ENCODE measurements around the gene REG1A. TPM values are rescaled to one million over a fixed set of nuclear protein-coding genes. Genes with fewer than 3 reads are reported as not detected.

The REG1A gene
- total RNA-seq, 1 experiment from 2014 or later: 4.3 TPM

DNA sequence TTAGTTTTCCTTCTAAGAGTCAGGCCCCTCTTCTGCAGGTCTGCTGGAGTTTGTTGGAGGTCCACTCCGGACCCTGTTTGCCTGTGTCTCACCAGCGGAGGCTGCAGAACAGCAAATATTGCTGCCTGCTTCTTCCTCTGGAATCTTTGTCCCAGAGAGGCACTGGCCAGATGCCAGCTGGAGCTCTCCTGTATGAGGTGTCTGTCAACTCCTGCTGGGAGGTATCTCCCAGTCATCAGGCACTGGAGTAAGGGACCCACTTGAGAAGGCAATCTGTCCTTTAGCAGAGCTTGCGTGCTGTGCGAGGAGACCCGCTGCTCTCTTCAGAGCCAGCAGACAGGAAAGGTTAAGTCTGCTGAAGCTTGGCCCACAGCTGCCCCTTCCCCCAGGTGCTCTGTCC, 37.3 kb upstream of the REG1A start:
- no peaks in the 10 kb centered on the region for H3K9me3 ChIP-seq (ENCODE audit: control insufficient read depth, insufficient read depth, low read depth, low read length)
- ChIA-PET CTCF (no interaction called here), POLR2A (no interaction called here)
- no peak for ATAC-seq
- no peak for DNase-seq (ENCODE audit: low read depth, low spot score)
- in situ Hi-C loops (cut with HindIII; ENCODE audit: low pct_unique_long_range_greater_than_20kb, low sequenced_read_pairs) (no loop called here), intact Hi-C loops (cut with micrococcal nuclease; ENCODE audit: unreplicated experiment) (no loop called here)
- no peaks in the 10 kb centered on the region for H3K27me3 ChIP-seq (ENCODE audit: control insufficient read depth, insufficient read depth, low read length)
- BruUV-seq (replicated peaks): no TSS peak
- no peaks in the 10 kb centered on the region for H3K36me3 ChIP-seq (ENCODE audit: control insufficient read depth, insufficient read depth, low read length)
- no peak for TF ChIP-seq TCF7L2 (IDR thresholded peaks at IDR 0.05; ENCODE audit: low read depth, low read length)
- no peak for TF ChIP-seq REST (IDR thresholded peaks at IDR 0.05; ENCODE audit: insufficient read depth in 1 of 2, low read depth in 2 of 2, low read length in 1 of 2)
- no peak for TF ChIP-seq SIN3A (IDR thresholded peaks at IDR 0.05; ENCODE audit: borderline replicate concordance, insufficient read depth, low read depth, low read length)
- TF ChIP-seq POLR2AphosphoS5 (IDR thresholded peaks at IDR 0.05; ENCODE audit: low read depth, low read length): no peak
- TF ChIP-seq, protein P1, sequence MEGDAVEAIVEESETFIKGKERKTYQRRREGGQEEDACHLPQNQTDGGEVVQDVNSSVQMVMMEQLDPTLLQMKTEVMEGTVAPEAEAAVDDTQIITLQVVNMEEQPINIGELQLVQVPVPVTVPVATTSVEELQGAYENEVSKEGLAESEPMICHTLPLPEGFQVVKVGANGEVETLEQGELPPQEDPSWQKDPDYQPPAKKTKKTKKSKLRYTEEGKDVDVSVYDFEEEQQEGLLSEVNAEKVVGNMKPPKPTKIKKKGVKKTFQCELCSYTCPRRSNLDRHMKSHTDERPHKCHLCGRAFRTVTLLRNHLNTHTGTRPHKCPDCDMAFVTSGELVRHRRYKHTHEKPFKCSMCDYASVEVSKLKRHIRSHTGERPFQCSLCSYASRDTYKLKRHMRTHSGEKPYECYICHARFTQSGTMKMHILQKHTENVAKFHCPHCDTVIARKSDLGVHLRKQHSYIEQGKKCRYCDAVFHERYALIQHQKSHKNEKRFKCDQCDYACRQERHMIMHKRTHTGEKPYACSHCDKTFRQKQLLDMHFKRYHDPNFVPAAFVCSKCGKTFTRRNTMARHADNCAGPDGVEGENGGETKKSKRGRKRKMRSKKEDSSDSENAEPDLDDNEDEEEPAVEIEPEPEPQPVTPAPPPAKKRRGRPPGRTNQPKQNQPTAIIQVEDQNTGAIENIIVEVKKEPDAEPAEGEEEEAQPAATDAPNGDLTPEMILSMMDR (IDR thresholded peaks at IDR 0.05): no peak
- H3K4me3 ChIP-seq (ENCODE audit: low read depth in 2 of 2, low read length in 2 of 2): no peak overlapping the region
- no peaks in the 10 kb centered on the region for H3K4me1 ChIP-seq (ENCODE audit: control insufficient read depth, insufficient read depth, low read length)
- H3K27ac ChIP-seq (ENCODE audit: low read length): no peak overlapping the region

GRCh38 chr2:79083597-79084251, 36.6 kb upstream of the REG1A start:
- Histone ChIP-seq H3K9me3 (ENCODE audit: control insufficient read depth, insufficient read depth, low read depth, low read length) (no peaks in the 10 kb centered on the region), H3K27me3 (ENCODE audit: control insufficient read depth, insufficient read depth, low read length) (no peaks in the 10 kb centered on the region), H3K4me1 (ENCODE audit: control insufficient read depth, insufficient read depth, low read length) (no peaks in the 10 kb centered on the region), H3K4me3 (ENCODE audit: low read depth in 2 of 2, low read length in 2 of 2) (no peak overlapping the region), H3K36me3 (ENCODE audit: control insufficient read depth, insufficient read depth, low read length) (no peaks in the 10 kb centered on the region), H3K27ac (ENCODE audit: low read length) (no peak overlapping the region)
- ChIA-PET CTCF (no interaction called here), POLR2A (no interaction called here)
- intact Hi-C loops (cut with micrococcal nuclease; ENCODE audit: unreplicated experiment): no loop called here
- in situ Hi-C loops (cut with HindIII; ENCODE audit: low pct_unique_long_range_greater_than_20kb, low sequenced_read_pairs): no loop called here
- BruUV-seq (replicated peaks): no TSS peak
- TF ChIP-seq, protein P1 (IDR thresholded peaks at IDR 0.05): no peak
- TF ChIP-seq TCF7L2 (IDR thresholded peaks at IDR 0.05; ENCODE audit: low read depth, low read length) (no peak), REST (IDR thresholded peaks at IDR 0.05; ENCODE audit: insufficient read depth in 1 of 2, low read depth in 2 of 2, low read length in 1 of 2) (no peak), SIN3A (IDR thresholded peaks at IDR 0.05; ENCODE audit: borderline replicate concordance, insufficient read depth, low read depth, low read length) (no peak), POLR2AphosphoS5 (IDR thresholded peaks at IDR 0.05; ENCODE audit: low read depth, low read length) (no peak)
- ATAC-seq (no peak), DNase-seq (ENCODE audit: low read depth, low spot score) (no peak)

Measured in Panc1 (cell line).